HG03432 (cell line): Measurements from ENCODE around the gene NPC2.
"Not testable (repeated sequence)": the region's sequence is repeated elsewhere in the genome, so short reads cannot be mapped to it uniquely, and the experiment has no call there.

Experiments used
- ATAC-seq: cut with Tn5 transposase; IDR thresholded peaks from one replicate; pipeline ENCODE4 v1.9.1; 2021; ENCODE audit warnings: mild to moderate bottlenecking, moderate library complexity; ENCODE audit not compliant: unreplicated experiment

The NPC2 gene

DNA sequence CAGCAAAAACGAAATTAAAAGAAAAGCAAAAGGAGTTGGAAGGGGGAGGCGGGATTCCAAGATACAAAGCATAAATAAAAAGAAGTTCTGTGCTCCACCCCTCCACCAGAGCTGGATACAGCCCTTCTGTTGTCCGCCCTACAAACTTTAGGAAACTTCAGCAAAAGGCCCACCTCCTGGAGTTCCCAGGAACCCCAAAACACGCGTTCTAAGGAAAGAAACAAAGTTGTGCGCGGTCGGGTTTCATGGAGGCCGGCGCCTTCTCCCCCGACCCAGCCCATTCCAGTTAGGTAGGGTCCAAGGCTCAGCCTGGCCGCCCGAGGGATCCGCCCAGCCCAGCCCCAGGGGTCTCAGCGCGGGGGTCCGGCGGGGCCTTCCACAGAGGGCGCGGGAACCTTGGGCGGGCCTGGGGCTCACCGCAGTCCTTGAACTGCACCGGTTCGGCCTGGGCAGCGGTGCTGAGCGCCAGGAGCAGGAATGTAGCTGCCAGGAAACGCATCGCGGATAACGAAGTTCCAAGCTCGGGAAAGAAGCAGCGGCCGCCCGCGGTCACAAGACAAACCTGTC, at the start of gene NPC2:
Gene NPC2, minus strand, starts transcription at position 530 of the 567 bp plus-strand sequence. Its CDS starts 31 bp downstream, at position 499.
- ATAC-seq, result peak; percentile 20

DNA sequence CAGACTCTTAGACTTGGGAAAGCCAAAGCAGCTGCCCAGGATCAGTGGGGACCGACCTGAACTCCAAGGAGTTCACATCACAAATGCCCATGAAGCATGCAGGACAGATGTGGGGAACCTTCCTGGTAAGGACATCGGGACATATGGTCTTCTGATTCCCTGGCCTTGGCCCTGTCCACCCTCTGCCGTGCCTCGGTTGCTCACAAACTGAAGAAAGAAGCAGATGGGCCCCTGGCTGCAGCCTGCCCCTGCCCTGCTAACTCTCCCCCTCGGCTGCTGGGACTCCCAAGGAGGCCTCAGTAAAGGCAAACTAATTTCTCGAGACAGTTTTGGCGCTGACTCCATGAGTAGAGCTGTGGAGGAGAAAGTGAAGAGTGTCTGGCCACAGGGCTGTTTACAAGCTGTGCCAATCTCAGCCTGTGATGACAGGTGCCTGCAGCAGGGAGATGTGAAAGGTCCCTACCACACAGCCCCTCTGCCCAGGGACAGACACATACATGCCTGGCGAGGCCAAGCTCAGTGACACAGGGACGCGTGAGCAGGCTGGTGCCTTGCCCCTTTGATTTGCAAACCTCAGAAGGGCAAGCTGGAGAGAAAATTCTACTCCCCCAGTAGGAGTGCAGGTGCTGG, 49.1 kb upstream of the NPC2 start:
- no peak for ATAC-seq

DNA sequence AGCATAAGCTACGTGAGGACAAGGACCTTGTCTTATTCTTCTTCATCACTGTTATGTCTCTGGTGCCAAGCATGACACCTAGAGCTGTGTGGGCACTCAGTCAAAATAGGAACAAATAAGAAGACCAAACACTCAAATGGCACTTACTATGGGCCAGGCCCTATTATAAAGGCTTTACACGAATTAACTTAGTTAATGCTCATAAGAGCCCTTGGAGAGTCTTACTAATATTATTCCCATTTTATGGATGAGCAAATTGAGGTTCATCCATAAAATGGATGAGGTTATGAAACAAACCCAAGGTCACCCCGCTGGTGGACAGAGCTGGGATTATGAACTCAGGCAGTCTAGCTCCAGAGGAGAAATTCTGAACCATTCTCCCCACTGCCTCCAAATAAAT, 48.1 kb upstream of the NPC2 start:
- ATAC-seq, result no peak

DNA sequence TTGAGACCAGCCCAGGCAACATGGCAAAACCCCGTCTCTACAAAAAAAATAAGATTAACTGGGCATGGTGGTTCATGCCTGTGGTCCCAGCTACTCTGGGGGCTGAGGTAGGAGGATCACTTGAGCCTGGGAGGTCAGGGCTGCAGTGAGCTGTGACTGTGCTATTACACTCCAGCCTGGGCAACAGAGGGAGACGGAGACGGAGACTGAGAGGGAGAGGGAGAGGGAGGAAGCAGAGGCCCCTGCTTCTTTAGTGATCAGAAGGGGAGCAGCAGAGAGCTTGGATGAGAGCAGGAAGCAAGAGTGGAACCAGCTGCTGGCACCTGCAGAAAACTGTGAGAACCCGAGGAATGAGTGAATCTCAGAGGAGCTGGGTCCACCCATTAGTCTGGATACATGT, 46.4 kb upstream of the NPC2 start:
- ATAC-seq, result no peak

DNA sequence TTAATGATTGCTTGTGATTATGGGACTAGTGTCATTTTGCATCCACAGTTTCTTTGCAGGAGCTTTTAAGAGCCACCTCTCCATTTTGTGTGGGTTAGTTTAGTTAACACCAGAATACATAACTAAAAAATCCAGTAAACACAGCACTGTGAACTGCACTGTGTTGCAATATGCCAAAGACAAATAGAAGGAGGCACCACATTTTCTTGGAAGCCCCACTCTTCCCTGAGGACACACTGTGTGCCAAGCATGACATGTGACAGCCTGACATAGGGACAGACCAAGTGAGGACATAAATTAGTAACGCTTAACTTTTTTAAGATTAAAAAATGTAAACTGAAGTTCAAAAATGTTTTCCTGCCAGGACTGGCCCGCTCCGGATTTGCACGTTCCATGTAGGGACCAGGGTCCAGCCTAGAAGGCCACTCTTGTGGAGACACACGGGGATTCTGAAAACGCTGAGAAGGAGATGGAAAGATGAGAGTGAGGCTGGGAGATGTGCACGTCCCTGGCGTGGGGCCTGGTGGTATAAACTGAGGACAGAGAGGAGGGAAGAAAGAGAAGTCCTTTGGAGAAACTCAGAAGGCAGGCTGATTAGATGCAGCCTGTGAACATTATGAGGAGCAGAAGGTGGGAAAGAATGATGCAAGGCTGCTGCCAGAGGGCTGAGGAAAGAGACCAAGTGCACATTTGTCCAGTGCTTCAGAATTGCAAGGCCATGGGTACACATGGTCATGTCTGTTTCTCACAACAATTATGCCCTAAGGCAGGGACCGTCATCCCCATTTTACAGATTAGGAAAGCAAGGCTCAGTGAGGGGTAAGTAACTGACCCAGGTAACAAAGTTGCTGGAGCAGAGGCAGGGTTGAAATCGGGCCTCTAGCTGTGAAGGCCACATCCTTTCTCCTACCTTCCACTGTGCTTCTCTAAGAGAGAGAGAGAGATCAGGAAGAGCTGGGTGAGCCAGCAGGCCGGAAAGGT, 45.6 kb upstream of the NPC2 start:
- no peak for ATAC-seq

DNA sequence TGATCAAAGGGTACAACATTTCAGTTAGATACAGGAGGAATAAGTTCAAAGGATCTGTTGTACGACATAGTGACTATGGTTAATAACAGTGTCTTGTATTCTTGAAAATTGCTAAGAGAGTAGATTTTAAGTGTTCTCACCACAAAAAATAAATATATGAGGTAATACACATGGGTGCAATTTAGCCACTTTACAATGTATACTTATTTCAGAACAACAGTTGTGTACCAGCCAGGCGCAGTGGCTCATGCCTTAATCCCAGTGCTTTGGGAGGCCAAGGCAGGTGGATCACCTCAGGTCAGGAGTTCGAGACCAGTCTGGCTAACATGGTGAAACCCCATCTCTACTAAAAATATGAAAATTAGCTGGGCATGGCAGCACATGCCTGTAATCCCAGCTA, 43.2 kb upstream of the NPC2 start:
- ATAC-seq, result not testable (repeated sequence)

DNA sequence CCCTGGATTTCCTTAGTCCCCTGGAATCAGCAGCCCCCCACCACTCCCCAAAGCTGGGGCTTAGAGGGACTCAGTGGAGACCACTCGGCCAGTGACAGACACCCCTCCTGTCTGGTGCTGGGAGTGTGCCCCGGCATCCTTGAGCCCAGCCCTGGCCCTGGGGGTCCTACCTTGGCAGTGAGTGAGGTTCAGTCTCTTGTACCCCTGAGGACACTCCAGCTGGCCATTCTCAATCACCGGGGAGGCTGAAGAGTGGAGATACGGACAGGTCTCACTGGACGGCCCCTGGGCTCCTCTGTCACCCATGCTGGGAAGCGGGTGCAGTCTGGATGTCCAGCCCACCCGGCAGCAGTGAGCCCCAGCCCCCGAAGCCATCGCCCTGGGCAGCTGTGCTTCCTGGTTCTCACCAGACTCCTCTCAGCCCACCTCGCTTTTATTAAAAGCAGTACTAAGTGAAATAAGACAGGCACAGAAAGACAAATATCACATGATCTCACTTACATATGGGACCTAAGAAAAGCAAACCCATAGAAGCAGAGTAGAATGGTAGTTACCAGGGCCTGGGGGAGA, 42.7 kb upstream of the NPC2 start:
- ATAC-seq, result no peak

DNA sequence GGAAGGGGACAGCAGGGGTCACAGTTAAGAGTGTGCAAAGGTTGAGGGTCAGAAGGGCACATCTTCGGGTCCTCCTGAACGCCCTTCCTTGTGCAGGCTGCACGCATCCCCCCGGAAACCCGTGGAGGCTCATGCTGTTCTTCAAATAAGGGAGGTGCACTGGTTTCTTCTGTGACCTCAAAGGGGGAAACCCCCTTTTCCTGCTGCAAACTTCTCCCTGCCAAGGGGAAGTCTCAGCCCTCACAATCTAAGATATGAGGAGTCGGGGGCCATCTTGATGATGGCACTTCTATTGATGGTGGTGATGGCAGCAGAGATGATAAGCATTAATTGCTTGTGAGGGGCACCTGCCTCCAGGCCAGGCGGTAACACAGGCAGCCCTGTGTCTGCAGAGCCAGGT, 40.5 kb upstream of the NPC2 start:
- ATAC-seq, result no peak

DNA sequence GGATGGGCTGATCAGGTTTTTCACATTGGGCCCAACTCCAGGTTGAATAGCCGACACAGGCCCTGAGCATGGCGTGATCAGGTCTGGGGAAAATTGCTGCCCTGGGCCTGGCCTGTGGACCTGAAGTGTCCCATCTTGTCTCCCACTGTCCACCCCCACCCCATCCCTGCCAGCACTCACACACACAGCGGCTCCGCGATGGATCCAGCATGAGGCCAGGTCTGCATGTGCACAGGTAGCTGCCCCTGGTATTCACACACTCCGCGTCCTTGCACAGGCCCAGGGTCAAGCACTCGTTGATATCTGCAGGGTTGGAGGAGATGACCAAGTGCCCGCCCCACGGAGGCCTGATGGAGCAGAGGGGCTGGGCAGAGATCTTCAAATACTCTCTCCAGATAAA, 39.1 kb upstream of the NPC2 start:
- no peak for ATAC-seq

DNA sequence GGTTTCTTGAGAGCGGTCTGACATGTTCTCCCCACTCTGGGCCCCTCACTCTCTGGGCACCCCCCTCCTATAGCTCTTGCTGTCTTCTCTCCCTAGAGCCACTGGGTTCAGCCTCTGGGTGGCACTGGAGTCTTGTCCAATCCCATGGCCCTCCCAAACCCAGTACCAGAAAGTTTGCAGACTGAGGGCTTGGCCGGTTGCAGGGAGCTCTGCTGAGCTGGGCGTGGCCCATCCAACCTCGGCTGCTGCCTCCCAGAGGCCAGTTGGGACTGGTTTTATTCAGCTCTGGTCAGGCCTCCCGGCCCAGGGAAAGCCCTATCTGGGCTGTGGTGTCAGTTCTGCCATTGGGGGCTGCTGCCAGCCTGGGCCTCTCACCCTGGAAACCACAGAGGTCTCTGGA, 38.4 kb upstream of the NPC2 start:
- no peak for ATAC-seq

DNA sequence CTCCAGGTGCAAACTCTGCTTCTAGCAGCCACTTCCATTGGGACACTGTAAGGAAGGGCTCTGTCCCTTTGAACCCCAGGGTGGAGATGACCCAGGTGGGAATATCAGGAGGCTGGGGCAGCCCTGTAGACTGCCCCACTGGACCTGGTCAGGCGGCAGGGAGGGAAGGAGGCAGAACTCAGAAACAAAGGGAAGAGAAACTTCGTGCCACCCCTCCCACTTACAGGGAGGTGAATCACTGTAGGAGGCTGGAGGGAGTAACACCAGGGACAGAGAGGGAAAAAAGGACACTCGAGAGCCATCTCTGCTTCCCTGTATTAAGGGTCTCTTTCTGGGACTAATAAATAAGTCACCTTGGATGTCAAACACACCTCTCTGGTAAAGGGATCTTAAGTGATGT, 37.9 kb upstream of the NPC2 start:
- ATAC-seq, result no peak

DNA sequence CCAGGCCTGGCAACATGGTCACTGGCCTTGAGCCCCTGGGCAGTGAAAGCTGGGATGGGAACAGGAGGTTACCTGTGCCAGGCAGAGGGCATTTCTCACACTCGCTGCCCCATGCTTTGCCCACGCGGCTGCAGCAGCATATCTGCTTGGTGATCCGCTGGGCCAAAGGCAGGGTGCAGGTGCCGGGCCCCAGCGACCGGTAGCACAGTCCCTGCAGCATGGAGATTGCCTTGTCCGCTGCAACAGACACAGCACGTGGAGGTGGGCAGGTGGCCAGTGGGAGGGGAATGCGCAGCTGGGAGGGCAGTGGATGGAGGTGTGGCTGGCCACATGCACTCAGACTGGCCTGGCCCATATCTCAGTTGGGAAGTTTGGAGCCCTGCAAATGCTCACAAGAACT, 35.8 kb upstream of the NPC2 start:
- ATAC-seq, result no peak

DNA sequence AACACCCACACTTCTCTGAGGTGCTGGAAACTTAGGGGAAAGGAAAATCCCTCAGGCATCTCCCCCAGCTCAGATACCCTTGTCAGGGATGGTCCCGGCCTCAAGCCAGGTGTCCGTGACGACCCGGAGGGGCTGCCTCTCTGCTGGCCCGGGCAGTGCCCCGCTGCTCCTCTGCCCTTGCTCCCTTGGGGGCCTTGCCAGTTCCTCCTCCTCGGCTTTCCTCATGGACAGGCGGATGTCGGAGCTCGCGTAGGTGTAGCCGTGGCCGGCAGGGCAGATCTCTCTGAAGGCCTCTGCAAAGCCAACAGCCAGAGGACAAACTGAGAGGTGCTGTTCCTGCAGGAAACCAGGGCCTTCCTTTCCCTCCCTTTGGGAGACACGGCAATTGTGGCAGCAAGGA, 35.3 kb upstream of the NPC2 start:
- ATAC-seq, result no peak

DNA sequence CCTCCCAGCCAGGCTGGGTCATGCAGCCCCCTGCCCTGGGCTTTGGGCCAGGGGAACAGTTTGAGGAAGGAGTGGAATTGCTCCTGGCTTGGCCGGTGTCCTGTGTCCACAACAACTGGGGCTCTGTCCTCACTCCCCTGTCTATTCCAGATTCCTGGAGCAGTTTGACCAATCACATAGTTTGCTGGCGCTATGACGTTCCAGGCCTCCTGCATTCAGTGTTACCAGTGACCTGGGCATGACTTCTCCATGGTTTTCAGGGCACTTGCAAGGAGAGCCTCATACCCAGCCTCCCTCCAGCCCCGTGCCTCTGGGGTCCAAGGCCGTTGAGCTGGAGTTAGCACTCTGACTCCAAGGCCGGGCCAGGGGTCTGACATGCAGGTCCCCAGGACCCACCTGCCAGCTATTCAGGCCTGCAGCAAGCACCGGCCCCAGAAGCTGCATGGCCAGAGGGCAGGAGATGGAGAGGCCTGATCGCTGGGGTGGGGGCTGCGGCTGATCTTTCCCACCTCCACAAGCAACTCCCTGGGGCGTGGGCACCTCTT, 34.7 kb upstream of the NPC2 start:
- ATAC-seq, result no peak

DNA sequence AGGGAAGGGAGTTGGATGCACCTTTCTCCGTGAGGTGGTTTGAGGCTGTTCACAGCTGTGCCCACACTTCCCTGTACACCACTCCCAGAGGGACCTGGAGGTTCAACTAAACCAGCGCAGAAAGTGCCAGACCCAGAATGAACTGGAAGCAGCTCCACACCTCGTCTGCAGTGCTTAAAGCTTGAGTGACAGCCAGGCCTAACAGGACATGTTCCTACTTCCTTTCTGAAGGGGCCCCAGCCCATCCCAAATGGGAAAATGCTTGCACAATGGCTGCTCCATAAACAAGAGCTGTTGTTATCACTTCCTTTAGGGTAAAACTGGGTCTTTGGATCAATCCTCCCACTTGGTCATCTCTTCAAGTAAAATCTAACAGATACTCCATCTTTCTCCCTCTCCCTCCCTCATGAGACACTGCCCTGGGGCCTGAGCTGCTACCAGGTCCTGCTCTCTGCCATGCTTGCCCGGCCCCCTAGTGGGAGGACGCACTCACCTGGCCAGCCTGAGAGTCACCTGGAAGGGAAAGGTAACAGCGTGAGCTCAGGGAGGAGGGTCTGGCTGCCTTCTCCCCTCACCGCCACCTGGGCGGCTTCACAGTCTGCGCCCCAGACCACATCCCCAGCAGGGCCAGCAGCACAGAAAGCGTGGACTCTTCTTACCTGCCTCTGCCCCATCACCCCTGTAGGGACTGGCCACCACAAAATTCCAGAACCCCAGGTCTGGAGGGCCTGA, 33.9 kb upstream of the NPC2 start:
- ATAC-seq, result no peak

DNA sequence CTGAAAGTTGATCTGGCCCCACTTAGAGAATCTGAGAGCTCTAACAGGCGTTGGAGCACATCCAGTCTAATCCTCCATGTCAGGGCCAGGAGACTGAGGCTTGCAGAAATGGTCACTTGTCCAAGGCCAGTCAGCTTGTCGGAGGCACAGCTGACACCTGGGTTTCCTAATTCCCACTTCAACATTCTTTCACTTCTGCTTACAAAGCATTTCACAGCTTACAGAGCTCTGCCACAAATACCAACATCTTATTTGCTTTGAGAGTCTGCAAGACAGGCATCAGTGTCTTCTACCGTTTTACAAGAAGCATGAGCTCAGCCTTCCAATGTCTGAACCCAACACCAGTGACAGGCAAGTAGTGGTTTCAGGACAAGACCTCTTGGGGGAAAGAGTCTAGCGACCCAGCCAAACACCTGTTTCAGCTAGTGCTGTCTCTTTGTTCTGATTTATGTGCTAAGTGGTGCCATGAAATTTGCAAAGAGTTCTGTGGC, 32.3 kb upstream of the NPC2 start:
- ATAC-seq, result no peak

DNA sequence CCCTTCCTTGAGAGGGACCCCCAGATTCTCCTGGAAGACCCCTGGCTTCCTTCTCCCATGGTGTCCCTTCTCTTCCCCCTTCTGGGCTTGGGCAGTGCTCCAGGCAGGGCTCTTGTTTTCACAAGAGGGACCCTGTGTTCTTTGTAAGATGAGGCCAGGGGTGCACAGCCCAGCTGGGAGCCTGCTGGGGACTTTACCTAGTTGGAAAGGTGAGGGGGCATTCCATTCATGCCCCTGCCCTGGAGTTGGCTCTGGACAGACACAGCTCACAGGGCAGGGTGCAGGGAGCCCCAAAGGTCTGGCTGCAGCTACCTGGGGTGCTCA, 31.7 kb upstream of the NPC2 start:
- ATAC-seq, result no peak

DNA sequence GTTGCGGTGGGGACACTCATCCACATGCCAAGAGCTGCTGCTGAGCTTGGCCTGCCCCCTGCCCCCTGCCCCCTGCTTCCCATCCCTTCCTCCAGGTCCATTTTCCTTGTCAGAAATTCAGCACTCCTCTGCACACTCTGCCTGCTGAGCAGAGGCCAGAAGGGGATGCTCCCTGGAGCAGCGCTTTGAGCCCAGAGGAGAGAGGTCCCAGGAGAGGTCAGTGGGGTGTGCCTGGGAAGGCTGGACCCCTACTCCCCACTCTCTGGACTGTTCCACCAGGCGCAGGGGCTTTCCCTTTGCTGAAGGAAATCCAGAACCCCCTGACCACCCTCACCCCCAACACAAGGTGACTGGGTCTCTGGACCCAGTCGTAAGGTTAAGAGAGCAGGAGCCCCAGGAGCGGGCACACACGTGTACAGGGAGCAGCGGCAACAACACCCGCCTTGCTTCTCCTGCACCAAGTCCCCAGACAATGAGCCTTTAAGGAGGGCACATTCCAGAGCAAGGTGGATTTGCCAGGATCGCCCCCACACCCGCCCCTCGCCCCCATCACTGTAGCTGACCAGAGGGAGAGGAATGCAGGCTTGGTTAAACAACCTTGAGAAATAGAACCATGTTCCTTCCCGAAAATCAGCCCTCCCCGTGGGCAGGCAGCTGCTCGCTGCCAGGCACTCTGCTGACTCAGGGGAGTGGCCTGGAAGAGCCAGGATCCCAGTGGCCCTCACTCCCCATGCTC, 31.1 kb upstream of the NPC2 start:
- ATAC-seq, result no peak

DNA sequence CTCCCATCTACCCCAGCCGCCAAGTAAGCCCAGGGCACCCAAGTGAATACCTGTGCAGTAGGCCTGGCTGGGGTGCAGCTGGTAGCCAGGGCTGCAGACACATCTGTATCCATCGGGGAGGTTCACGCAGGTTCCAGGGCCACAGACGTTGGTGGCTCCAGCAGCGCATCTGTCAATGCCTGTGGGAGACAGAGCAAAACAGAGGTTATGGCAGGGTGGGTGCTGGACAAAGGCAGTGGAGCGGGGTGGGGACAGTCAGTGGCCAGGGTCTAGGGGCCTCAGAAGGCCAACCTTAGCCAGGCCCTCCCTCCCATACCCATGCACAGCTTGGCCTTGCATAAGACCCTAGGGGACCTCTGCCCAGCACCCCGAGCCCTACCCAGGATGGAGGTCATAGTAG, 29.6 kb upstream of the NPC2 start:
- no peak for ATAC-seq

DNA sequence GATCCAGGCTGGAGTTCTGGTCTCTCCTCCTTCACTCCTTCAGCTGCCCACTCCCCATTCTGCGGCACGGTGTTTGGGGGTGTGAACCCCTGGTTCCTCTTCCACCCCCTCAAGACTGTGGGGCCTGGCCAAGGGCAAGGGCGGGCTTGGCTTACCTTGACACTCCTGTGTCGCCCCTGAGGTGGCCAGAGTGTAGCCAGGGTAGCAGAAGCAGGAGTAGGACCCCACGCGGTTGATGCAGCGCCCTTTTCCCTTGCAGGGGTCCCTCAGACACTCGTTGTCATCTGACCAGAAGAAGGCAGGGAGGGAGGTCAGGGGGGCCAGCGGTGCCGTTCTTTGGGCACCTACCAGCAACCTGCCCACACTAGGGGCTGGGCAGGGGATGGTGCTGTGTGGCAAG, 28.7 kb upstream of the NPC2 start:
- ATAC-seq, result no peak
